ENCODE measurements around the gene DPEP2NB. TPM values are rescaled to one million over a fixed set of nuclear protein-coding genes. Genes with fewer than 3 reads are reported as not detected.

Gene DPEP2NB
- total RNA-seq, 1 donor from 2014 or later: not detected

DNA sequence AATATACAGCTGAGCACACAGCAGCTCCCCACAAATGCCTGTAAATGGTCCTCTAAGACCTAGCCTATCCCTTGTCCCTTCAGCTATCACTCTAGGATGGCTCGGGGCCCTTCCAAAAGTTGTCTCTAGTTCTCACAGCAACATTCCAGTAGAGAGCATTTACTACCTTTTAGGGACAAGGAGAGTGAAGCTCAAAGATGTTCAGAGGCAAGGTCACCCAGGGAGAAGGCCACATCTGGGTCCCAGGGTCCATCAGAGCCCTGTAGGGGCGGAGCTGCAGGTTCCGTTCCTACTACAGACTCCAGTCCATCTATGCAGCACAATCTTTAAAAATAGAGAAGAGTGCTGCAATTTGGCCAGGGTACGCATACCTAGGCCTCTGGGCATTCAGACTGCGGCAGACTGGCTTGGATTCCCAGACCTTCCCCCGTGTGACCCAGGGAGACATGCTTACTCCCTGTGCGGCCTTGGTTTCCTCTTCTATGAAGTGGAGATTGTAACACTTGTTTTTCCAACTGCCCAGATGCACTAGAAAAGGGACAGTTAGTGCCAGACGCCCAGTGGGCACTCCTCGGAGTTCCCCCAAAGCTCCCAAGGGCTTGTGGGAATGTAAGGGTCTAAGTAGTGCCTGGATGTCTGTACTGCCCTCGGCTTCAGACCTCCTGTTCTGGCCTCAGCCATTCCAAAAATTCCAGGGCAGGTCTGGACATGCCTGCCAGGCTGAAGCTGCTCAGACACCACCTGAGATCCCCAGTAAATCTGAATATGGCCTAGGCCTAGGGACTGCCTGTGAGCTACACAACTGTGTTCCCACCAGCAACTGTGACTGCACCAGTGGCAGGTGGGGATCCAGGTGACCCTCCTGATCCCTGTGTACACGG is 49.8 kb downstream of the DPEP2NB start:
- peaks cover 24% of the 10 kb centered on the region for H3K4me1 Mint-ChIP-seq (ENCODE audit: low read depth, unreplicated experiment)
- H3K27ac ChIP-seq (ENCODE audit: low read depth, low read length): peak overlapping the region; percentile 92
- no peak for FAIRE-seq

DNA sequence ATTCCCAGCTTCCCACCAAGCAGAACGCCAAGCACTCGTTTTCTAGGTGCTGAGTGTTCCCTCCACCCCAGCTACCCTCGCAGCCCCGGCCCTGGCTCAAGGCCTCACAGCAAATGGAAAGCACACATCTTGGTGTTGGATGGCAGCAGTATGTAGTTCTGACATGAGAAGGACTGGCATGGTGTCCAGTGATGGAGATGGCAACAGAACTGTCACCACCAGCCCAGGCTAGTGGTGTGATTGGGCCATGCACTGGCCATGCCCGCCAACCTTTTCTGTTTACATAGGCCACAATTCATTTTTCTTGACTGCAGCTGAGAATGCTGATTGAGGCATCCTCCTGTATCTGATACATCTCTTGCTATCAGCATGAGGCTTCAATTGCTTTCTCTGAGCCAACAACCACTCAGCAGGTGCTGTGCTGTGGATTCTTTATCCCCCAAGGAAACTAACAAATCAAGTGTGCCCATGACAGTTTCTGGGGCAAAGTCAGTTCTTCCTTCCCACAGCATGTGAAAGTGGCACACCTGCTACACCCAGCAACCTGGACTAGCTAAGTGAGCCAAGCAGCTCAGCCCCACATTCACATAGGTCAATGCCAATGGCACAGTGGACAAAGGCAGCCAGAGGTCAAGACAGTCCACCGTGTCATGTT is 51.1 kb downstream of the DPEP2NB start:
- H3K9me3 Mint-ChIP-seq (ENCODE audit: unreplicated experiment): no peaks in the 10 kb centered on the region
- Histone ChIP-seq H3K4me3 (ENCODE audit: insufficient read depth, low read depth, low read length) (no peak overlapping the region), H3K27me3 (ENCODE audit: insufficient read depth, low read length) (no peaks in the 10 kb centered on the region), H3K79me2 (ENCODE audit: insufficient read depth, low read length) (peaks cover 86% of the 10 kb centered on the region), H3K4me1 (ENCODE audit: insufficient read depth, low read length) (peaks cover 48% of the 10 kb centered on the region), H4K20me1 (ENCODE audit: insufficient read depth, low read length) (peaks cover 83% of the 10 kb centered on the region), H3K9ac (ENCODE audit: low read length) (no peak overlapping the region), H3K36me3 (ENCODE audit: insufficient read depth, low read length) (peaks cover 25% of the 10 kb centered on the region), H3K4me2 (ENCODE audit: low read length) (peak overlapping the region; percentile 25), H3K9me3 (ENCODE audit: insufficient read depth, low read depth, low read length) (no peaks in the 10 kb centered on the region), H2AFZ (ENCODE audit: low read depth, low read length) (no peak overlapping the region), H3K27ac (ENCODE audit: low read depth, low read length) (no peak overlapping the region)
- H3K36me3 Mint-ChIP-seq (ENCODE audit: low read depth, unreplicated experiment): peaks cover 19% of the 10 kb centered on the region
- TF ChIP-seq CTCF (IDR thresholded peaks at IDR 0.05; ENCODE audit: insufficient read depth, low read depth, low read length) (no peak), EZH2 (IDR thresholded peaks at IDR 0.05; ENCODE audit: insufficient read depth, low read length) (no peak)
- H3K4me1 Mint-ChIP-seq (ENCODE audit: low read depth, unreplicated experiment): peaks cover 28% of the 10 kb centered on the region
- FAIRE-seq: no peak
- DNase-seq (ENCODE audit: low read depth): no peak
- peaks cover under 1% of the 10 kb centered on the region for H3K27me3 Mint-ChIP-seq (ENCODE audit: low read depth, unreplicated experiment)
- H3K27ac Mint-ChIP-seq (ENCODE audit: unreplicated experiment): peak overlapping the region; percentile 43
- peak overlapping the region; percentile 23 for H3K4me3 Mint-ChIP-seq (ENCODE audit: unreplicated experiment)

More for the DNA sequence above, 49.8 kb downstream of the DPEP2NB start:
- Mint-ChIP-seq H3K4me3 (ENCODE audit: unreplicated experiment) (peak overlapping the region; percentile 99), H3K9me3 (ENCODE audit: unreplicated experiment) (no peaks in the 10 kb centered on the region), H3K27ac (ENCODE audit: unreplicated experiment) (peak overlapping the region; percentile 99), H3K27me3 (ENCODE audit: low read depth, unreplicated experiment) (peaks cover 7% of the 10 kb centered on the region), H3K36me3 (ENCODE audit: low read depth, unreplicated experiment) (peaks cover 14% of the 10 kb centered on the region)
- H4K20me1 ChIP-seq (ENCODE audit: insufficient read depth, low read length): peaks cover 70% of the 10 kb centered on the region
- no peaks in the 10 kb centered on the region for H3K27me3 ChIP-seq (ENCODE audit: insufficient read depth, low read length)
- no peak overlapping the region for H2AFZ ChIP-seq (ENCODE audit: low read depth, low read length)
- H3K4me3 ChIP-seq (ENCODE audit: insufficient read depth, low read depth, low read length): peak overlapping the region; percentile 100
- H3K9me3 ChIP-seq (ENCODE audit: insufficient read depth, low read depth, low read length): no peaks in the 10 kb centered on the region
- DNase-seq (ENCODE audit: low read depth): no peak
- H3K36me3 ChIP-seq (ENCODE audit: insufficient read depth, low read length): peaks cover 17% of the 10 kb centered on the region
- TF ChIP-seq CTCF (IDR thresholded peaks at IDR 0.05; ENCODE audit: insufficient read depth, low read depth, low read length) (no peak), EZH2 (IDR thresholded peaks at IDR 0.05; ENCODE audit: insufficient read depth, low read length) (no peak)
- peak overlapping the region; percentile 100 for H3K4me2 ChIP-seq (ENCODE audit: low read length)
- H3K79me2 ChIP-seq (ENCODE audit: insufficient read depth, low read length): peaks cover 73% of the 10 kb centered on the region
- H3K4me1 ChIP-seq (ENCODE audit: insufficient read depth, low read length): peaks cover 41% of the 10 kb centered on the region
- peak overlapping the region; percentile 100 for H3K9ac ChIP-seq (ENCODE audit: low read length)
